ENCODE results near the gene THUMPD2.

THUMPD2 gene

GRCh38 chr2:39723497-39723896 is 55.6 kb downstream of the THUMPD2 start:
- DNase-seq (ENCODE audit: insufficient read length, low spot score) (no peak), FAIRE-seq (no peak)

- FAIRE-seq (no peak), DNase-seq (ENCODE audit: insufficient read length, low spot score) (no peak)
Observed at GRCh38 chr2:39720970-39721369, 58.1 kb downstream of the THUMPD2 start.

- FAIRE-seq (no peak), DNase-seq (ENCODE audit: insufficient read length, low spot score) (no peak)
Observed at GRCh38 chr2:39719317-39719716, 59.7 kb downstream of the THUMPD2 start.

GRCh38 chr2:39718483-39718882 is 60.6 kb downstream of the THUMPD2 start:
- no peak for DNase-seq (ENCODE audit: insufficient read length, low spot score)
- no peak for FAIRE-seq

- no peak for DNase-seq (ENCODE audit: insufficient read length, low spot score)
- FAIRE-seq = no peak
Observed at GRCh38 chr2:39717067-39717466, 62.0 kb downstream of the THUMPD2 start.

GRCh38 chr2:39715822-39716221 is 63.2 kb downstream of the THUMPD2 start:
- no peak for DNase-seq (ENCODE audit: insufficient read length, low spot score)
- no peak for FAIRE-seq

- FAIRE-seq (no peak), DNase-seq (ENCODE audit: insufficient read length, low spot score) (no peak)
Observed at GRCh38 chr2:39715095-39715494, 64.0 kb downstream of the THUMPD2 start.

GRCh38 chr2:39712953-39713352 is 66.1 kb downstream of the THUMPD2 start:
- no peak for DNase-seq (ENCODE audit: insufficient read length, low spot score)
- no peak for FAIRE-seq

- peak; percentile 52 for FAIRE-seq
- DNase-seq (ENCODE audit: insufficient read length, low spot score) = no peak
Observed at GRCh38 chr2:39710807-39711206, 68.3 kb downstream of the THUMPD2 start.

- DNase-seq (ENCODE audit: insufficient read length, low spot score) (no peak), FAIRE-seq (no peak)
Observed at GRCh38 chr2:39708003-39708402, 71.1 kb downstream of the THUMPD2 start.

- no peak for FAIRE-seq
Observed at GRCh38 chr2:39706945-39707344, 72.1 kb downstream of the THUMPD2 start.

GRCh38 chr2:39706312-39706711 is 72.7 kb downstream of the THUMPD2 start:
- FAIRE-seq (no peak), DNase-seq (ENCODE audit: insufficient read length, low spot score) (no peak)

More at GRCh38 chr2:39706945-39707344, 72.1 kb downstream of the THUMPD2 start:
- no peak for DNase-seq (ENCODE audit: insufficient read length, low spot score)

GRCh38 chr2:39705638-39706037 is 73.4 kb downstream of the THUMPD2 start:
- DNase-seq (ENCODE audit: insufficient read length, low spot score) = no peak
- peak; percentile 44 for FAIRE-seq

- FAIRE-seq (no peak), DNase-seq (ENCODE audit: insufficient read length, low spot score) (no peak)
Observed at GRCh38 chr2:39704540-39704939, 74.5 kb downstream of the THUMPD2 start.

- FAIRE-seq (no peak), DNase-seq (ENCODE audit: insufficient read length, low spot score) (no peak)
Observed at GRCh38 chr2:39703181-39703872, 75.7 kb downstream of the THUMPD2 start.

- FAIRE-seq = no peak
- no peak for DNase-seq (ENCODE audit: insufficient read length, low spot score)
Observed at GRCh38 chr2:39701137-39701536, 77.9 kb downstream of the THUMPD2 start.

GRCh38 chr2:39697454-39697853 is 81.6 kb downstream of the THUMPD2 start:
- no peak for FAIRE-seq
- no peak for DNase-seq (ENCODE audit: insufficient read length, low spot score)

GRCh38 chr2:39696838-39697237 is 82.2 kb downstream of the THUMPD2 start:
- FAIRE-seq = no peak
- peak; percentile 30 for DNase-seq (ENCODE audit: insufficient read length, low spot score)

GRCh38 chr2:39696101-39696553 is 82.9 kb downstream of the THUMPD2 start:
- peak; percentile 38 for FAIRE-seq
- peak; percentile 33 for DNase-seq (ENCODE audit: insufficient read length, low spot score)

- FAIRE-seq = no peak
- no peak for DNase-seq (ENCODE audit: insufficient read length, low spot score)
Observed at GRCh38 chr2:39693245-39693644, 85.8 kb downstream of the THUMPD2 start.

- DNase-seq (ENCODE audit: insufficient read length, low spot score) = no peak
- FAIRE-seq = no peak
Observed at GRCh38 chr2:39689876-39690275, 89.2 kb downstream of the THUMPD2 start.

GRCh38 chr2:39689272-39689841 is 89.7 kb downstream of the THUMPD2 start:
- FAIRE-seq (no peak), DNase-seq (ENCODE audit: insufficient read length, low spot score) (no peak)

Data from HTR-8/SVneo (cell line).